Measurements from ENCODE around the gene RELN.
"Not testable (repeated sequence)": the region's sequence is repeated elsewhere in the genome, so short reads cannot be mapped to it uniquely, and the experiment has no call there.

RELN gene

GRCh38 chr7:103940382-103941268 is 48.8 kb downstream of the RELN start:
- no peak for DNase-seq

GRCh38 chr7:103937680-103938079 is 51.8 kb downstream of the RELN start:
- no peak for DNase-seq

GRCh38 chr7:103936558-103936957 is 52.9 kb downstream of the RELN start:
- no peak for DNase-seq

- DNase-seq, result no peak
Observed at GRCh38 chr7:103934508-103934907, 55.0 kb downstream of the RELN start.

- DNase-seq, result no peak
Observed at GRCh38 chr7:103932389-103932788, 57.1 kb downstream of the RELN start.

- DNase-seq, result no peak
Observed at GRCh38 chr7:103929901-103930311, 59.6 kb downstream of the RELN start.

- DNase-seq, result no peak
Observed at GRCh38 chr7:103928581-103928980, 60.9 kb downstream of the RELN start.

GRCh38 chr7:103924184-103924583 is 65.3 kb downstream of the RELN start:
- DNase-seq, result no peak

GRCh38 chr7:103922407-103922806 is 67.1 kb downstream of the RELN start:
- DNase-seq, result no peak

GRCh38 chr7:103921692-103922091 is 67.8 kb downstream of the RELN start:
- DNase-seq, result no peak

- DNase-seq, result no peak
Observed at GRCh38 chr7:103919272-103919868, 70.1 kb downstream of the RELN start.

- DNase-seq, result no peak
Observed at GRCh38 chr7:103918631-103919271, 70.7 kb downstream of the RELN start.

- no peak for DNase-seq
Observed at GRCh38 chr7:103915680-103916357, 73.6 kb downstream of the RELN start.

- DNase-seq, result no peak
Observed at GRCh38 chr7:103914147-103914899, 75.1 kb downstream of the RELN start.

GRCh38 chr7:103912891-103913605 is 76.4 kb downstream of the RELN start:
- DNase-seq, result no peak

GRCh38 chr7:103911015-103911414 is 78.4 kb downstream of the RELN start:
- not testable (repeated sequence) for DNase-seq

- no peak for DNase-seq
Observed at GRCh38 chr7:103905997-103906396, 83.5 kb downstream of the RELN start.

GRCh38 chr7:103902917-103903316 is 86.5 kb downstream of the RELN start:
- no peak for DNase-seq

GRCh38 chr7:103896826-103897225 is 92.6 kb downstream of the RELN start:
- not testable (repeated sequence) for DNase-seq

- no peak for DNase-seq
Observed at GRCh38 chr7:103894656-103895596, 94.5 kb downstream of the RELN start.

- DNase-seq, result no peak
Observed at GRCh38 chr7:103893350-103893749, 96.1 kb downstream of the RELN start.
